Measurements from ENCODE around the gene ESM1.

ESM1 gene

GRCh38 chr5:54969856-54970828 lies 15.3 kb downstream of the ESM1 start:
- TF ChIP-seq EGR1 (IDR thresholded peaks at IDR 0.05) (no peak), RAD21 (IDR thresholded peaks at IDR 0.05; ENCODE audit: low read depth) (no peak), CEBPB (IDR thresholded peaks at IDR 0.05) (no peak), FOXM1 (IDR thresholded peaks at IDR 0.05; ENCODE audit: borderline replicate concordance, low read depth) (no peak), REST (IDR thresholded peaks at IDR 0.05; ENCODE audit: low read depth) (no peak), TCF12 (IDR thresholded peaks at IDR 0.05; ENCODE audit: low read depth) (no peak), NFIC (IDR thresholded peaks at IDR 0.05) (no peak), TEAD4 (IDR thresholded peaks at IDR 0.05) (no peak), EP300 (IDR thresholded peaks at IDR 0.05; ENCODE audit: borderline replicate concordance) (no peak), YY1 (IDR thresholded peaks at IDR 0.05; ENCODE audit: low read depth) (no peak), ZBTB7A (IDR thresholded peaks at IDR 0.05; ENCODE audit: low read depth) (no peak), USF1 (IDR thresholded peaks at IDR 0.05) (no peak), TAF1 (IDR thresholded peaks at IDR 0.05; ENCODE audit: low read depth) (no peak), CREB1 (IDR thresholded peaks at IDR 0.05; ENCODE audit: low read depth) (no peak)
- TF ChIP-seq, protein P1, sequence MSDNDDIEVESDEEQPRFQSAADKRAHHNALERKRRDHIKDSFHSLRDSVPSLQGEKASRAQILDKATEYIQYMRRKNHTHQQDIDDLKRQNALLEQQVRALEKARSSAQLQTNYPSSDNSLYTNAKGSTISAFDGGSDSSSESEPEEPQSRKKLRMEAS (IDR thresholded peaks at IDR 0.05), result no peak

DNA sequence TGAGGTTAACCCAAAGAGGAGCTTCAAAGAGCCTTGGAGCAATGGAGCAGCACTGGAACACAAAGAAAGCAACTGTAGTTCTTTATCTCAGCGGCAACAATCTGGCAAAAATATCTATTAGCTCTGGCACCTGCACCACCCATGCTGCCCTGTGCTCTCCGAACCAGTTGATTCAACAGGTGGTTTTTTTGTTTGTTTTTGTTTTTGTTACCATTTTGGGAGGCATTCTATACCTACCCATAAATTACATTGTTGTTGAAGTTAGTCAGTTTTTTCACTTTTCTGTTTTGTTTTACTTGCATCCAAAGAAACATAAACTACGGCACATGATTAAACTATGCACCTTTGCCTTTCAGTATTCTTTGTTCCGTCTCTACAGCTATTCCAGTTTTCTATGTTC lies 16.2 kb downstream of the ESM1 start:
- TF ChIP-seq EGR1 (IDR thresholded peaks at IDR 0.05) (no peak), FOXM1 (IDR thresholded peaks at IDR 0.05; ENCODE audit: borderline replicate concordance, low read depth) (no peak), EP300 (IDR thresholded peaks at IDR 0.05; ENCODE audit: borderline replicate concordance) (no peak), TCF12 (IDR thresholded peaks at IDR 0.05; ENCODE audit: low read depth) (no peak), RAD21 (IDR thresholded peaks at IDR 0.05; ENCODE audit: low read depth) (no peak), CREB1 (IDR thresholded peaks at IDR 0.05; ENCODE audit: low read depth) (no peak), TAF1 (IDR thresholded peaks at IDR 0.05; ENCODE audit: low read depth) (no peak), NFIC (IDR thresholded peaks at IDR 0.05) (no peak), CEBPB (IDR thresholded peaks at IDR 0.05) (no peak), TEAD4 (IDR thresholded peaks at IDR 0.05) (no peak), ZBTB7A (IDR thresholded peaks at IDR 0.05; ENCODE audit: low read depth) (no peak), REST (IDR thresholded peaks at IDR 0.05; ENCODE audit: low read depth) (no peak), YY1 (IDR thresholded peaks at IDR 0.05; ENCODE audit: low read depth) (no peak), USF1 (IDR thresholded peaks at IDR 0.05) (no peak)
- TF ChIP-seq, protein P1 (IDR thresholded peaks at IDR 0.05), result no peak

- TF ChIP-seq TCF12 (IDR thresholded peaks at IDR 0.05; ENCODE audit: low read depth) (no peak), RAD21 (IDR thresholded peaks at IDR 0.05; ENCODE audit: low read depth) (no peak), TAF1 (IDR thresholded peaks at IDR 0.05; ENCODE audit: low read depth) (no peak), NFIC (IDR thresholded peaks at IDR 0.05) (no peak), CREB1 (IDR thresholded peaks at IDR 0.05; ENCODE audit: low read depth) (no peak), YY1 (IDR thresholded peaks at IDR 0.05; ENCODE audit: low read depth) (no peak), CEBPB (IDR thresholded peaks at IDR 0.05) (no peak), ZBTB7A (IDR thresholded peaks at IDR 0.05; ENCODE audit: low read depth) (no peak), TEAD4 (IDR thresholded peaks at IDR 0.05) (no peak), USF1 (IDR thresholded peaks at IDR 0.05) (no peak), REST (IDR thresholded peaks at IDR 0.05; ENCODE audit: low read depth) (no peak), EGR1 (IDR thresholded peaks at IDR 0.05) (no peak), EP300 (IDR thresholded peaks at IDR 0.05; ENCODE audit: borderline replicate concordance) (no peak), FOXM1 (IDR thresholded peaks at IDR 0.05; ENCODE audit: borderline replicate concordance, low read depth) (no peak)
- TF ChIP-seq, protein P1 (IDR thresholded peaks at IDR 0.05), result no peak
These were observed 19.6 kb downstream of the ESM1 start for GRCh38 chr5:54965806-54966205.

Data from Ishikawa (cell line).